Esophagus (tissue), 2 donors: Measurements from ENCODE around the gene HIPK4. TPM values are rescaled to one million over a fixed set of nuclear protein-coding genes. Genes with fewer than 3 reads are reported as not detected.

Experiments
- H3K27ac ChIP-seq, 2 donors: one replicate each; pipeline ENCODE4 v1.5.1; 2013; ENCODE audit warnings: low read depth in 2 of 2, mild to moderate bottlenecking in 2 of 2, inconsistent platforms in 1 of 2, low read length in 1 of 2, moderate library complexity in 1 of 2
- H3K27me3 ChIP-seq, 2 donors: one replicate each; pipeline ENCODE4 v1.6.1; 2013; ENCODE audit warnings: low read length in 2 of 2, control low read depth in 1 of 2, mild to moderate bottlenecking in 1 of 2; ENCODE audit not compliant: insufficient read depth in 2 of 2, control insufficient read depth in 1 of 2
- H3K36me3 ChIP-seq, 2 donors: one replicate each; pipeline ENCODE4 v1.6.1; 2013; ENCODE audit warnings: low read length in 1 of 2; ENCODE audit not compliant: control insufficient read depth in 2 of 2, insufficient read depth in 2 of 2
- H3K4me1 ChIP-seq, 2 donors: one replicate each; pipeline ENCODE4 v1.6.1; 2013; ENCODE audit warnings: low read length in 1 of 2; ENCODE audit not compliant: control insufficient read depth in 2 of 2, insufficient read depth in 2 of 2
- H3K4me3 ChIP-seq, 2 donors: one replicate each; pipeline ENCODE4 v1.5.1; 2013; ENCODE audit warnings: low read length in 2 of 2, mild to moderate bottlenecking in 2 of 2, low read depth in 1 of 2, moderate library complexity in 1 of 2
- H3K9me3 ChIP-seq, 2 donors: one replicate each; pipeline ENCODE4 v1.6.1; 2013; ENCODE audit warnings: mild to moderate bottlenecking in 2 of 2, low read depth in 1 of 2, low read length in 1 of 2, moderate library complexity in 1 of 2; ENCODE audit not compliant: control insufficient read depth in 2 of 2, insufficient read depth in 1 of 2
- WGBS, 2 donors: extraction: QIAGEN DNeasy Blood & Tissue Kit; methylation state at CpG; one replicate each; pipeline ENCODE4 v1.1.7; 2013; 5-methylcytosine and 5-hydroxymethylcytosine counted together
- polyA plus RNA-seq, 2 donors: library from polyadenylated mRNA; stranded (reverse); fragments of 200-250 nt; gene quantifications; one replicate each; pipeline ENCODE4 v1.2.3, GENCODE V29; 2013
- donor health status: healthy with polysubstance abuse.
- donor health status: Bipolar disorder and iron deficiency.

Gene HIPK4
- polyA plus RNA-seq, 2 donors: 0.04 to 0.08 TPM

DNA sequence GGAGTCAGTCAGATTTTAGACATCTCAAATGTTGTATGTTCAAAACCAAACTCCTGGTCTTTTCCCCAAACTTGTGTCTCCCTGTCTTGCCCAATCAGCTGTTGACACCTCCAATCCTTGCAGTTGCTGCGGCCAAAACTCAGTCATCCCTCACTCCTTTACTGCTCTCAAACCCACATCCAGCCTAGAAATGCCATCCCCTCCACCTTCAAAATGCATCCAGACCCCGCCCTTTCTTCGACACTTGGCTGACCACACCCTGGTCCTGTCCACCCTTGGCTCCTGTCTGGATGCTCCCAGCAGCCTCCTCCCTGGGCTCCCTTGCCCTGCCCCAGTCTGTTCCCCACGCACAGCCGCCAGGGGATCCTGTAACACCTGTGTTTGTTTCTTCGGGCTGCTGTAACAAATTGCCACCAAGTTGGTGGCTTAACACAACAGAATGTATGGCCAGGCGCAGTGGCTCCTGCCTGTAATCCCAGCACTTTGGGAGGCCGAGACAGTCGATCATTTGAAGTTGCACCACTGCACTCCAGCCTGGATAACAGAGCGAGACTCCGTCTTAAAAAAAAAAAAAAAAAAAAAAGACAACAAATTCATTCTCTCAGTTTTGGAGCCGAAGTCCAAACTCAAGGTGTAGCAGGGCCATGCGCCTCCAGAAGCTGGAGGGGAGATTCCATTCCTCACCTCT, 29.8 kb downstream of the HIPK4 start:
- Histone ChIP-seq H3K27ac (no peak overlapping the region), H3K4me1 (peaks cover 0 to 2% of the 10 kb centered on the region in 2 donors), H3K9me3 (no peaks in the 10 kb centered on the region), H3K27me3 (no peaks in the 10 kb centered on the region), H3K4me3 (no peak overlapping the region), H3K36me3 (no peaks in the 10 kb centered on the region)
- WGBS, 2 donors: 87 to 88% methylated on average over 12 to 13 of the region's 13 CpGs

DNA sequence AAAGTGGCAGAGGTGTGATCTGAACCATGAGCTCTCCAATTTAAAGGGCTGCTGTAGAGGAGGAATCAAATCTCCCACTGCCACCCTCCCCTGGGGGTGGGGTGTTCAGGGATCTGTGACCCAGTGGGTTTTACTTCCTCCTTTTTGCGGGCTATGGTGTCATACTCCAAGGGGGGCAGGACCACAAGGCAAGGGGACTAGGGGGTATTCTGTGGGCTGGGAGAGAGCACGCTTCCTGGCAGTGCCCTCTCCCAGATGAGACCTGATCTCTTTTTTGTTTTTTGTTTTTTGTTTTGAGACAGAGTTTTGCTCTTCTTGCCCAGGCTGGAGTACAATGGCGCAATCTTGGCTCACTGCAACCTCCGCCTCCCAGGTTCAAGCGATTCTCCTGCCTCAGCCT, 31.2 kb downstream of the HIPK4 start:
- no peaks in the 10 kb centered on the region for H3K9me3 ChIP-seq
- no peak overlapping the region for H3K27ac ChIP-seq
- H3K4me3 ChIP-seq: no peak overlapping the region
- no peaks in the 10 kb centered on the region for H3K36me3 ChIP-seq
- H3K27me3 ChIP-seq: no peaks in the 10 kb centered on the region
- WGBS, 2 donors: 89 to 90% methylated on average over 5 of the region's 5 CpGs
- peaks cover 0 to 2% of the 10 kb centered on the region in 2 donors for H3K4me1 ChIP-seq

DNA sequence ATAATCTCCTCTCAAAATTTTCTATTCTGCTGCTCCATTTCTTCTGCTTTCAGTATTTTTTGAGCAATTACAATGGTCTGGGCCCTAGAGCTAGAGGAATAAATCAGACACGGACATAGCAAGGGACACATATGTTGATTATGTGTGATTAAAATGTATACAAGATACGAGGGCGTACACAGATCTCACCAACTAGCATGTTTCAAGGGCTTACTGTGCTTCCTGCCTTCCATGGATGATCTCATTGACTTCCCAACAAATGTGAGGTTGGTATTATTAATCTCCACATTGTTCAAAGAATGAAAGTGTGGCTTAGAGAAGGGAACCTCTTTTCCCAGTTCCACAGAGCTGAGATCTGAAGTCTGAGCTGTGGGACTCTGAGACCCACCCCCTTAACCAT, 32.3 kb downstream of the HIPK4 start:
- Histone ChIP-seq H3K27ac (no peak overlapping the region), H3K27me3 (no peaks in the 10 kb centered on the region), H3K4me1 (peaks cover 0 to 2% of the 10 kb centered on the region in 2 donors), H3K4me3 (no peak overlapping the region), H3K9me3 (no peaks in the 10 kb centered on the region), H3K36me3 (no peaks in the 10 kb centered on the region)
- 81 to 84% methylated on average over 3 of the region's 3 CpGs for WGBS, 2 donors

DNA sequence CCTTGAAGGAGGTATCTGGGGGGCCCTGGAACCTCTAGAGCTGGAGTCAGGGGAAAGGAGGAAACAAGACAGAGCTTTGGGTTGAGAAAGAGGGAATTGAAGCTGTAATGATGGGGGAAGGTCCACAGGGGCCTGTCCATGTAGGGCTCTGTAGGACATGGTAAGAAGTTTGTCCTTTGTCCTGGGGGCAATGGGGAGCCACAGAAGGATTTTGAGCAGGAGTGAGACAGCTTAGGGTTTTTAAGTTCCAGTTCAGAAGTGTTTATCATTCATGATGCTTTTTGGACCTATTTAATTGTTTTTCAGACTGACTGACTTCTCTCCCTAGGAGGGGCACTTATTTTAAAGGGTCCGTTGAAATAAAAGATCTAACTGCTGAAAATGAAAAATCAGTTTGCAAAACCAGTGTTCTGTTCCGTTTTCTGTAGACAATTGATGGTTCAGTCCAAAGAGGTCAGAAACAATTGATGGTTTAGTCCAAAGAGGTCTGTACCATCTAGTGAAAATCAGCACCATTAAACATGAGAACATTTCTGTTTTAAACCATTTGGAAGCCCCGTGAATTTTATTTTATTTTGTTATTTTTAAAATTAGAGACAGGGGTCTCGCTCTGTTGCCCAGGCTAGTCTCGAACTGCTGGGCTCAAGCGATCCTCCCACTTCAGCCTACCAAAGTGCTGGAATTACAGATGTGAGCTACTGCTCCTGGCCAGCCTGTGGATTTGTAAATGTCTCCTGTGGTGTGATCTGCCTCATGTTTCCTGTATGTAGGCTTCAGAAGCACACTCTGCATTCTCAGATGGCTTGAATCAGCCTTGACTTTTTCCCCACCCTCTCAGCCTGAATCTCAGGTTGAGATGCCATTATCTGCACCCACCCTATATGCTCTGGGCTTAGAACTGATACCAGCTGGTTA, 33.0 kb downstream of the HIPK4 start:
- H3K4me3 ChIP-seq: no peak overlapping the region
- no peaks in the 10 kb centered on the region for H3K36me3 ChIP-seq
- WGBS, 2 donors: 86 to 93% methylated on average over 6 of the region's 6 CpGs
- no peaks in the 10 kb centered on the region for H3K27me3 ChIP-seq
- no peaks in the 10 kb centered on the region for H3K9me3 ChIP-seq
- H3K27ac ChIP-seq: no peak overlapping the region
- H3K4me1 ChIP-seq: peaks cover 0 to 2% of the 10 kb centered on the region in 2 donors

DNA sequence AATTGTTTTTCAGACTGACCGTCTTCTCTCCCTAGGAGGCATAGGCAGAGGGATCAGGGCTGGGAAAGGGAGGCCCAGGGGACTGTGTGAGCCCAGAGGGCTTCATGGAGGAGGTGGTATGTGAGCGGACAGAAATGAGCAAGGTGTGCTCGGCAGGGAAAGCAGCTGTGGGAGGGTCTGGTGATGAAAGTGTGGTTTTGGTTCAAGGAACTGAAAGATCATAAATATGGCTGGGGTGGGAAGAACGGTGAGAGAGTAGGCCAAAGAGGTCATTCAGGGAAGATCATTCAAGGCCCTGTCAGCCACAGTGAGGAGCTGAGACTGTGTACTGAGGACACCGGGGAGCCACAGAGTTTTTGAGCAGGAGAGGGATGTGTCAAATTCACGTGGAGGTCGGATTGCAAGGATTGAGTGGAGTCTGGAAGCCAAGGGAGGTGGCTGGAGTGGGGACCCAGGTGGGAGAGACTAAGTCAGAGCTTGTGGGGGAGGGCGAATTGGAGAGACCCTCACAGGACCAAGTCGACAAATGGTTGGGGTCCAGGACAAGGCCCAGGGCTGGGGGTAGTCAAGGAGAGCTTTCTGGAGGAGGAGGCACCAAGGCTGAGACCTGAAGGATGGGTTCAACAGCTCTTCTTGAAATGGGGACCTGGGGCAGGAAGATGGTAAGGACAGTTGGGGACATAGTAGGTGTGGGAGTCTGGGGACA, 33.9 kb downstream of the HIPK4 start:
- 83 to 88% methylated on average over 9 of the region's 9 CpGs for WGBS, 2 donors
- Histone ChIP-seq H3K4me1 (peaks cover 0 to 3% of the 10 kb centered on the region in 2 donors), H3K4me3 (no peak overlapping the region), H3K27me3 (no peaks in the 10 kb centered on the region), H3K9me3 (no peaks in the 10 kb centered on the region), H3K36me3 (no peaks in the 10 kb centered on the region), H3K27ac (no peak overlapping the region)

DNA sequence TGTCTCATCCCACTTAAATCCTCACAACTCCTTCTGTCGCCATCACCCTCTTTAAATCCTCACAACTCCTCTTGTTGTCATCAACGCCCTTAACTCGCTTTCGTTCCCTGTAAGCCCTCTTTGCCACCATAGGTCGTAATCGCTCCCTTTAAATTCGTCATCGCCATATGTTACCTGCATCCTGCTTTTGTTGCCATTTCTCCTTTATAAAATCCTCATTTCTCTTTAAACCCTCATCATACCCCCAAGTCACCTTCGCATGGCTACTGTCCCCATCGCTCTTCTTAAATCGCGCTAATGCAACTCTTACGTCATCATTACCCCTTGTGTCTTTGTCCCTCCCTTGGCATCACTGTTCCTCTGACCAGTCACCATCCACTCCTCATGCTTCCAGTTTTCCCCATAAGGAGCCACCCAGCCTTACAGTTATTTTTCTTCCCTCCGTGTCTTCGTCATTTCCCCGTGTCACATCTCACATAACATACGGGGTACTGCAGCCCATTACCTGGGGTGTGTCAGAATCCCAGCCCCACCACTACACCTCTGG, 40.9 kb downstream of the HIPK4 start:
- no peaks in the 10 kb centered on the region for H3K36me3 ChIP-seq
- WGBS, 2 donors: 10 to 14% methylated on average over 17 of the region's 17 CpGs
- no peaks in the 10 kb centered on the region for H3K9me3 ChIP-seq
- peak overlapping the region; percentile 53 to 76 for H3K27ac ChIP-seq
- peaks cover 2 to 8% of the 10 kb centered on the region in 2 donors for H3K4me1 ChIP-seq
- peak overlapping the region; percentile 67 to 72 for H3K4me3 ChIP-seq
- no peaks in the 10 kb centered on the region for H3K27me3 ChIP-seq

DNA sequence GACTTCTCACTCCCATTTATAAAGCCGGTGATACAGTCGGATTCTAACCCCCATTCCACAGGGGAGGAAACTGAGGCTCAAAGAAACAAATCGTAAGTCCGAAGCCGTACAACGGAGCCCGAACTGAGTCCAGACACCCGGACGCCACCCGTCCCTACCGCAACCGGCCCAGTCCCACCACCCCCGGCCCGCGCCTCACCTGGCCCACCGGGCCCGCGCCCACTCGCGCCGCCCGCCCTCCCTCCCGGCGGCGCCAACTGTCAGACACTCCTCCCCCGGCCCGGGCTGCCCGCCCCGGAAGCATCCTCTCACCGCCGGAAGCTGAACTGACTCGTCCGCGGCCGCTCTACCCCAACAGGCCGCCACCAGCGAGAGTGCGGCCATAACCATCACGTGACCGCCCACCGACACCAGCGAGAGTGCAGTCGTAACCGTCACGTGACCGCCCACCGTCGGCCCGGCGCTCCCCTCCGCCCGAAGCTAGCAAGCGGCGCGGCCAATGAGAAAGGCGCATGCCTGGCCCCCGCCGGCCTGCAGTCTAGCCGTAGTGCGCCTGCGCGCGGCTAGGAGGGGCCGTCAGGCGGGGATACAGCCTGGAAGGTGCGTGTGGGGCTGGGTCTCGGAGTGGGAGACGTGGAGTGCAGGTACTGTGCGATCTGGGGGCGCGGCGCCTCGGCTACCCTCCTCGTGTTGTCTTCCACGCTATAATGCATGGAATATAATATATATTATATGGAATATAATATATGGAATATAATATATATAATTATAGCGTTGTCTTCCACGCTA, 41.7 kb downstream of the HIPK4 start, which contains the start of the genes C19orf47 and PLD3:
Gene C19orf47 (minus strand): TSS at position 273 of the 789 bp plus-strand sequence. CDS start 6,540 bp downstream, outside the sequence.
Gene PLD3 (plus strand): TSS at position 571 of the 789 bp plus-strand sequence. CDS start 17,789 bp downstream, outside the sequence.
- Histone ChIP-seq H3K4me1 (peaks cover 2 to 8% of the 10 kb centered on the region in 2 donors), H3K36me3 (peaks cover 0 to 2% of the 10 kb centered on the region in 2 donors), H3K27me3 (no peaks in the 10 kb centered on the region), H3K9me3 (no peaks in the 10 kb centered on the region), H3K4me3 (peak within 1 kb of the TSS; percentile 67 to 72), H3K27ac (peak within 1 kb of the TSS; percentile 74 to 76)
- WGBS, 2 donors: 0% methylated on average over 71 to 77 of the region's 77 CpGs

DNA sequence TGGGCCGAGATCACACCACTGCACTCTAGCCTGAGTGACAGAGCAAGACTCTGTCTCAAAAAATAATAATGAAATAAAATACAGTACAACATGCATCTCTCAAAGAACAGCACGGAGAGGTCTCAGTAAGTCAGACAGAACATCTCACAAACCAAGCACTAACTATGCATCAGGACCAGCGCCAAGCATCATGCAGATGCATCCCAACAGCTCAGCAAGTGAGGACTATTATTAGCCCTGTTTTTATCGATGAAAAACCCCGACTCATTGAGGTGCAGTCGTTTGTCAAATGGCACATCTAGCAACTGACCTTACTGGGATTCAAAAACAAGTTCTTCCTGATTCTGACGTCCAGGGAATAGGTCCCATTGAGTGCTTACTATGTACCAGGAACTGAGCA, 45.6 kb downstream of the HIPK4 start:
- Histone ChIP-seq H3K36me3 (peaks cover 0 to 2% of the 10 kb centered on the region in 2 donors), H3K9me3 (no peaks in the 10 kb centered on the region), H3K4me3 (no peak overlapping the region), H3K27ac (peak overlapping the region in 1 of 2 donors; percentile 64), H3K27me3 (no peaks in the 10 kb centered on the region), H3K4me1 (peaks cover 0 to 7% of the 10 kb centered on the region in 2 donors)
- WGBS, 2 donors: 68 to 72% methylated on average over 7 of the region's 7 CpGs
